ENCODE results near the gene AGR2. TPM values are rescaled to one million over a fixed set of nuclear protein-coding genes. Genes with fewer than 3 reads are reported as not detected.

Gene AGR2
- total RNA-seq, 1 donor from 2014 or later, result not detected

DNA sequence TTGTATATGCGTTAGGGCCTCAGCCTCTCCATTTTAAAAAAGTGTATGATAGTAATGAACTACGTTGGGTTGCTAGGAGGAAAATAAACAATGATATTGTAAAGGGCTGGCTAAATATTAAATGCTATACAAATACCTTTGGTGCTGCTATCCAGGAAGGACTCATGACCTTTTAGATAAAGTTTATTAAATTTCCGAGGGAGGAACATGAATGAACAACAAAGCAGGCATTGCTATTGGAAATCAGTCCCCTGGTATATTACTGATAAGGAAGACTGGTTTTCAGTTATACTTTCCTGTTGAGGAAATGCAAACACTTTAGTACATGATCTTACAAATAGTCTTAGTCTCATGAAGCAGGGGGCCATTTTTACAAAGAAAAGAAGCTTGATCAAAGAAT lies 17.2 kb upstream of the AGR2 start:
- DNase-seq, result no peak
- Histone ChIP-seq H3K27me3 (ENCODE audit: low read depth) (no peaks in the 10 kb centered on the region), H3K36me3 (no peaks in the 10 kb centered on the region), H3K4me3 (no peak overlapping the region), H3K27ac (replicated peaks) (no peak overlapping the region), H3K4me1 (no peaks in the 10 kb centered on the region), H3K9me3 (replicated peaks) (no peaks in the 10 kb centered on the region)
- intact Hi-C loops (cut with micrococcal nuclease), result no loop called here
- no peak for TF ChIP-seq CTCF (IDR thresholded peaks at IDR 0.05; ENCODE audit: borderline replicate concordance)

DNA sequence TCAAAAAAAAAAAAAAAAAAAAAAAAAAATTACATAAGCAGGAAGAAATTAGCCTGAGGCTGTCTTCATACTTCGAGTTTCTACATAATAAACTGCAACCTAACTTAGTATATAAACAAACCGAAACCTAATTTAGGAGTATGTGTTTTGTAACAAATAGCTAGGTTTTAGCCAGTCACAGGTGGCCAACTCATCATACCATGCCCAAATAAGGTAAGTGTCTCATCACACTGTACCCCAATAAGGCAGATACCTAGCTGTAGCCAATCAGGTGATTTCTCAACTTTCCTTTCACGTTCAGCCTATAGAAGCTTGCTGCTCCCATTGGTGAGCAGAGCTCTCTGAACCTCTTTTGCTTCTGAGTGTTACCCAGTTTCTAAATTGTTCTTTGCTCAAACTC lies 13.9 kb upstream of the AGR2 start:
- Histone ChIP-seq H3K4me3 (no peak overlapping the region), H3K27me3 (ENCODE audit: low read depth) (no peaks in the 10 kb centered on the region), H3K27ac (replicated peaks) (no peak overlapping the region), H3K36me3 (no peaks in the 10 kb centered on the region), H3K4me1 (no peaks in the 10 kb centered on the region), H3K9me3 (replicated peaks) (no peaks in the 10 kb centered on the region)
- no peak for TF ChIP-seq CTCF (IDR thresholded peaks at IDR 0.05; ENCODE audit: borderline replicate concordance)
- intact Hi-C loops (cut with micrococcal nuclease), result no loop called here
- no peak for DNase-seq

- intact Hi-C loops (cut with micrococcal nuclease), result no loop called here
- no peaks in the 10 kb centered on the region for H3K27me3 ChIP-seq (ENCODE audit: low read depth)
- H3K36me3 ChIP-seq, result no peaks in the 10 kb centered on the region
- H3K9me3 ChIP-seq (replicated peaks), result no peaks in the 10 kb centered on the region
- H3K27ac ChIP-seq (replicated peaks), result no peak overlapping the region
- TF ChIP-seq CTCF (IDR thresholded peaks at IDR 0.05; ENCODE audit: borderline replicate concordance), result no peak
- H3K4me1 ChIP-seq, result no peaks in the 10 kb centered on the region
- no peak for DNase-seq
- no peak overlapping the region for H3K4me3 ChIP-seq
Observed at GRCh38 chr7:16817536-16817935, 12.7 kb upstream of the AGR2 start.

DNA sequence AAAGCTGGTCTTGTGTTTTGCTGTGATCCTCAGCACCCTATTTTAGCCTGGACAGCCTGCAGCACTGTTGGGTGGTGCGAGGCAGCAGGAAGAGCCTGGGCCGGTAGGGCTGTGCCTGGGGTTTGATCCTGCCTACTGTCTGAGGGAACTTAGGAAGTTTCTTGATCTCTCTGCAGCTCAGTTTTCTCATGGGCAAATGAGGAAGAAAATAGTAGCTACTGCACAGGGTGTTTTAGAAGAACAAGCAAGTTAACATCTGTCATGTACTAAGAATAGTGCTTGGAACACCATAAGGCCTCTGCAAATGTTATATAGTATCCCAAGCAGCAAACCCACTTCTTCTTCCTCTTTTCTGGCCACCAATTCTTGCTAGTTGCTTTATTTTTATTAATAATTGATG lies 12.0 kb upstream of the AGR2 start:
- Histone ChIP-seq H3K36me3 (no peaks in the 10 kb centered on the region), H3K27ac (replicated peaks) (no peak overlapping the region), H3K4me3 (no peak overlapping the region), H3K4me1 (no peaks in the 10 kb centered on the region), H3K27me3 (ENCODE audit: low read depth) (no peaks in the 10 kb centered on the region), H3K9me3 (replicated peaks) (no peaks in the 10 kb centered on the region)
- TF ChIP-seq CTCF (IDR thresholded peaks at IDR 0.05; ENCODE audit: borderline replicate concordance), result no peak
- intact Hi-C loops (cut with micrococcal nuclease), result no loop called here
- no peak for DNase-seq

DNA sequence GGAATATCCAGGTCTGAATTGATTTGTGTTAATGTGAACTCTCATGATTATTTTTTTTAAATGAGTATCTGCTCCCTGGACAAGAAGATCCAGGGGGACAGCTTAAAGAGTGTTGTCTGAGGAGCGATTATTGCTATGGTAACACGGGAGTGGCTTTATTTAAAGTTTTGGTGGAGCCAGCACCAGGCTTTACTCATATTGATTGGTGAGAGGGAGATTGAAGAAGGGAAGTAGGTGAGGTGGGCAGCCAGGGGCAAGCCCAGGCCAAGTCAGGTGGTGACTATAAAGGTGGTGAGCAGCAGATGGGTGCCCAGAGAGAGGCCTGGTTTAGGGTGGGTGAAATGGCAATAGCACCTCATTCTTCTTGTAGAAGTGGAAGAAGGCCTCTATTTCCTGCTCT lies 10.2 kb upstream of the AGR2 start:
- intact Hi-C loops (cut with micrococcal nuclease), result no loop called here
- TF ChIP-seq CTCF (IDR thresholded peaks at IDR 0.05; ENCODE audit: borderline replicate concordance), result no peak
- H3K27ac ChIP-seq (replicated peaks), result no peak overlapping the region
- H3K9me3 ChIP-seq (replicated peaks), result no peaks in the 10 kb centered on the region
- H3K27me3 ChIP-seq (ENCODE audit: low read depth), result no peaks in the 10 kb centered on the region
- H3K4me1 ChIP-seq, result no peaks in the 10 kb centered on the region
- DNase-seq, result no peak
- no peak overlapping the region for H3K4me3 ChIP-seq
- no peaks in the 10 kb centered on the region for H3K36me3 ChIP-seq

- no peak overlapping the region for H3K27ac ChIP-seq (replicated peaks)
- no peak for DNase-seq
- no peak overlapping the region for H3K4me3 ChIP-seq
- H3K27me3 ChIP-seq (ENCODE audit: low read depth), result no peaks in the 10 kb centered on the region
- H3K36me3 ChIP-seq, result no peaks in the 10 kb centered on the region
- no peaks in the 10 kb centered on the region for H3K4me1 ChIP-seq
- no peaks in the 10 kb centered on the region for H3K9me3 ChIP-seq (replicated peaks)
- intact Hi-C loops (cut with micrococcal nuclease), result no loop called here
- TF ChIP-seq CTCF (IDR thresholded peaks at IDR 0.05; ENCODE audit: borderline replicate concordance), result no peak
Observed at GRCh38 chr7:16813232-16813616, 8.4 kb upstream of the AGR2 start.

Data from left ventricle myocardium inferior (tissue), 1 donor.